ENCODE data around the gene SLC12A4. TPM values are rescaled to one million over a fixed set of nuclear protein-coding genes. Genes with fewer than 3 reads are reported as not detected.

SLC12A4 gene
- total and polyA plus RNA-seq, 2 of the 13 experiments (the other 11 are each of a cell fraction or from before 2014, with no cell fraction given): 65.1 to 84.3 TPM

DNA sequence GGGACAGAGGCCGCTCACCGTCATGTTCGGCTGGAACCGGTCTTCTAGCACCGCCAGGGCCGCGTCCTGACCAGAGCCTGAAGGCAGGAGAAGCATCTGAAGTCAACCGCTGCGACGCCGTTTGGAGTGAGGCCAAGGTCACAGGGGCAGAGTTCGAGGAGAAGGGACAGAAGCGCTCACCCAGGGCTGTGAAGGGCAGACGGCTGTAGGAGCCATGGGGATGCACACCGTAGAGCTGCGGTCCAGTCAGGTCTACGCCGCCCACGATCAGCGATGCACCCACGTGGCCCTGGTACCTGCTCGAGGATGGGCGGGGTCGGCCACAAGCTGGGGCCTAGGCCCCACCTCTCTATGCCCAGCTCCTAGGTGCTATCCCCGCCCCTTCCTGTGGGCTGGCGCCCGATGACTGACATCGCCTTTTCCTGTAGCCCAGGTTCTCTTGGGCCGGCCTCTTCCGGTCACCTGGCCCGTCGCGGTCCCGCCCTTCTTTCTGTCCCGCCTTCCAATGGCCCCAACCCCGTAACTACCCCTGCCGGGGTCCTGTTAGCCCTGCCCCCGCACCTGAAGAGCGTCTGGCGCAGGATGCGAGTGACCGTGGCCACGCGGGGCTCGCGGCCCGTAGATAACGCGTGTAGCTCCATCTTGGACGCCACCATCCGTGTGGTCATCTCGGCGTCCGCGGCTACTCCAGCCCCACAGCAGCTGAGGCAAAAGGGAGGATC, 32.9 kb downstream of the SLC12A4 start (continued):
- TF ChIP-seq, protein P1, sequence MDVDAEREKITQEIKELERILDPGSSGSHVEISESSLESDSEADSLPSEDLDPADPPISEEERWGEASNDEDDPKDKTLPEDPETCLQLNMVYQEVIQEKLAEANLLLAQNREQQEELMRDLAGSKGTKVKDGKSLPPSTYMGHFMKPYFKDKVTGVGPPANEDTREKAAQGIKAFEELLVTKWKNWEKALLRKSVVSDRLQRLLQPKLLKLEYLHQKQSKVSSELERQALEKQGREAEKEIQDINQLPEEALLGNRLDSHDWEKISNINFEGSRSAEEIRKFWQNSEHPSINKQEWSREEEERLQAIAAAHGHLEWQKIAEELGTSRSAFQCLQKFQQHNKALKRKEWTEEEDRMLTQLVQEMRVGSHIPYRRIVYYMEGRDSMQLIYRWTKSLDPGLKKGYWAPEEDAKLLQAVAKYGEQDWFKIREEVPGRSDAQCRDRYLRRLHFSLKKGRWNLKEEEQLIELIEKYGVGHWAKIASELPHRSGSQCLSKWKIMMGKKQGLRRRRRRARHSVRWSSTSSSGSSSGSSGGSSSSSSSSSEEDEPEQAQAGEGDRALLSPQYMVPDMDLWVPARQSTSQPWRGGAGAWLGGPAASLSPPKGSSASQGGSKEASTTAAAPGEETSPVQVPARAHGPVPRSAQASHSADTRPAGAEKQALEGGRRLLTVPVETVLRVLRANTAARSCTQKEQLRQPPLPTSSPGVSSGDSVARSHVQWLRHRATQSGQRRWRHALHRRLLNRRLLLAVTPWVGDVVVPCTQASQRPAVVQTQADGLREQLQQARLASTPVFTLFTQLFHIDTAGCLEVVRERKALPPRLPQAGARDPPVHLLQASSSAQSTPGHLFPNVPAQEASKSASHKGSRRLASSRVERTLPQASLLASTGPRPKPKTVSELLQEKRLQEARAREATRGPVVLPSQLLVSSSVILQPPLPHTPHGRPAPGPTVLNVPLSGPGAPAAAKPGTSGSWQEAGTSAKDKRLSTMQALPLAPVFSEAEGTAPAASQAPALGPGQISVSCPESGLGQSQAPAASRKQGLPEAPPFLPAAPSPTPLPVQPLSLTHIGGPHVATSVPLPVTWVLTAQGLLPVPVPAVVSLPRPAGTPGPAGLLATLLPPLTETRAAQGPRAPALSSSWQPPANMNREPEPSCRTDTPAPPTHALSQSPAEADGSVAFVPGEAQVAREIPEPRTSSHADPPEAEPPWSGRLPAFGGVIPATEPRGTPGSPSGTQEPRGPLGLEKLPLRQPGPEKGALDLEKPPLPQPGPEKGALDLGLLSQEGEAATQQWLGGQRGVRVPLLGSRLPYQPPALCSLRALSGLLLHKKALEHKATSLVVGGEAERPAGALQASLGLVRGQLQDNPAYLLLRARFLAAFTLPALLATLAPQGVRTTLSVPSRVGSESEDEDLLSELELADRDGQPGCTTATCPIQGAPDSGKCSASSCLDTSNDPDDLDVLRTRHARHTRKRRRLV (CRISPR knock-in tag; IDR thresholded peaks at IDR 0.05): no peak
- 0 out of 2 replicates have a peak, but pooled peaks have one; percentile 70 for TF ChIP-seq ATRX (CRISPR knock-in tag; IDR thresholded peaks at IDR 0.05; ENCODE audit: borderline replicate concordance)
- TF ChIP-seq ZNF556 (CRISPR knock-in tag; IDR thresholded peaks at IDR 0.05; ENCODE audit: borderline replicate concordance): peak; percentile 92; the same call in 1 of the 2 replicates
- TF ChIP-seq, protein P2, sequence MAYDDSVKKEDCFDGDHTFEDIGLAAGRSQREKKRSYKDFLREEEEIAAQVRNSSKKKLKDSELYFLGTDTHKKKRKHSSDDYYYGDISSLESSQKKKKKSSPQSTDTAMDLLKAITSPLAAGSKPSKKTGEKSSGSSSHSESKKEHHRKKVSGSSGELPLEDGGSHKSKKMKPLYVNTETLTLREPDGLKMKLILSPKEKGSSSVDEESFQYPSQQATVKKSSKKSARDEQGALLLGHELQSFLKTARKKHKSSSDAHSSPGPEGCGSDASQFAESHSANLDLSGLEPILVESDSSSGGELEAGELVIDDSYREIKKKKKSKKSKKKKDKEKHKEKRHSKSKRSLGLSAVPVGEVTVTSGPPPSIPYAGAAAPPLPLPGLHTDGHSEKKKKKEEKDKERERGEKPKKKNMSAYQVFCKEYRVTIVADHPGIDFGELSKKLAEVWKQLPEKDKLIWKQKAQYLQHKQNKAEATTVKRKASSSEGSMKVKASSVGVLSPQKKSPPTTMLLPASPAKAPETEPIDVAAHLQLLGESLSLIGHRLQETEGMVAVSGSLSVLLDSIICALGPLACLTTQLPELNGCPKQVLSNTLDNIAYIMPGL (CRISPR knock-in tag; IDR thresholded peaks at IDR 0.05; ENCODE audit: borderline replicate concordance in 1 of 2, low read depth in 1 of 2): peak; percentile 67 to 70; a peak in 3 of 4 replicates
- 0 out of 2 replicates have a peak, but pooled peaks have one; percentile 82 for TF ChIP-seq ZGPAT (CRISPR knock-in tag; IDR thresholded peaks at IDR 0.05)
- peak; percentile 79; the same call in 1 of the 2 replicates for TF ChIP-seq ZNF597 (CRISPR knock-in tag; IDR thresholded peaks at IDR 0.05)
- TF ChIP-seq ZBTB33 (CRISPR knock-in tag; IDR thresholded peaks at IDR 0.05): peak; percentile 39
- TF ChIP-seq GLMP (CRISPR knock-in tag; IDR thresholded peaks at IDR 0.05; ENCODE audit: borderline replicate concordance): no peak
- peak; percentile 69 for TF ChIP-seq ZNF546 (CRISPR knock-in tag; conservative IDR thresholded peaks at IDR 0.05)
